H9 (cell line): Measurements from ENCODE around the gene GTPBP4. TPM values are rescaled to one million over a fixed set of nuclear protein-coding genes. Genes with fewer than 3 reads are reported as not detected.

Experiments
- DNase-seq: peaks from one replicate; pipeline ENCODE4 v3.0.0-alpha.2; 2017
- H2AFZ ChIP-seq: one replicate; pipeline ENCODE4 v1.6.1; 2013; ENCODE audit warnings: mild to moderate bottlenecking, low read length, control low read depth, moderate library complexity
- H2AK5ac ChIP-seq: 2 replicates; pipeline ENCODE4 v1.6.1; 2013; ENCODE audit warnings: low read length, control low read depth, mixed read lengths; ENCODE audit not compliant: insufficient read length
- H2BK120ac ChIP-seq: one replicate; pipeline ENCODE4 v1.6.1; 2013; ENCODE audit warnings: low read depth, mild to moderate bottlenecking, low read length, control low read depth, inconsistent platforms; ENCODE audit not compliant: poor library complexity, severe bottlenecking
- H2BK12ac ChIP-seq: 2 replicates; pipeline ENCODE4 v1.6.1; 2013; ENCODE audit warnings: low read length, control low read depth, mixed read lengths, low read depth; ENCODE audit not compliant: insufficient read length
- H2BK15ac ChIP-seq: 2 replicates; pipeline ENCODE4 v1.6.1; 2013; ENCODE audit warnings: low read depth, low read length, control low read depth
- H2BK20ac ChIP-seq: one replicate; pipeline ENCODE4 v1.6.1; 2013; ENCODE audit warnings: low read depth, mild to moderate bottlenecking, low read length, control low read depth, inconsistent platforms; ENCODE audit not compliant: poor library complexity, severe bottlenecking
- H2BK5ac ChIP-seq: 2 replicates; pipeline ENCODE4 v1.6.1; 2013; ENCODE audit warnings: low read length, control low read depth, mixed read lengths; ENCODE audit not compliant: insufficient read length
- H3K14ac ChIP-seq: 2 replicates; pipeline ENCODE4 v1.6.1; 2013; ENCODE audit warnings: low read length, control low read depth; ENCODE audit not compliant: insufficient read depth
- H3K18ac ChIP-seq: 2 replicates; pipeline ENCODE4 v1.6.1; 2013; ENCODE audit warnings: low read depth, mild to moderate bottlenecking, mixed read lengths, low read length, control low read depth; ENCODE audit not compliant: insufficient read length
- H3K23ac ChIP-seq: 2 replicates; pipeline ENCODE4 v1.6.1; 2013; ENCODE audit warnings: low read length, control low read depth, mixed read lengths, low read depth; ENCODE audit not compliant: insufficient read length
- H3K23me2 ChIP-seq: 2 replicates; pipeline ENCODE4 v1.6.1; 2013; ENCODE audit warnings: low read depth, mild to moderate bottlenecking, mixed read lengths, low read length, control low read depth; ENCODE audit not compliant: insufficient read length, poor library complexity, severe bottlenecking
- H3K27ac ChIP-seq: 2 replicates; pipeline ENCODE4 v1.5.1; 2013; ENCODE audit warnings: low read length, control low read depth, mixed read lengths, low read depth; ENCODE audit not compliant: insufficient read length
- H3K27me3 ChIP-seq: 2 replicates; pipeline ENCODE4 v1.6.1; 2013; ENCODE audit warnings: low read length, control low read depth, inconsistent platforms; ENCODE audit not compliant: insufficient read depth
- H3K4ac ChIP-seq: 2 replicates; pipeline ENCODE4 v1.6.1; 2013; ENCODE audit warnings: low read depth, mild to moderate bottlenecking, control low read depth, inconsistent platforms, low read length, moderate library complexity
- H3K4me1 ChIP-seq: 2 replicates; pipeline ENCODE4 v1.6.1; 2013; ENCODE audit warnings: low read length, control low read depth, inconsistent platforms; ENCODE audit not compliant: insufficient read depth
- H3K4me2 ChIP-seq: 2 replicates; pipeline ENCODE4 v1.6.1; 2013; ENCODE audit warnings: low read length, control low read depth, mixed read lengths; ENCODE audit not compliant: insufficient read length, insufficient read depth
- H3K56ac ChIP-seq: 2 replicates; pipeline ENCODE4 v1.6.1; 2013; ENCODE audit warnings: low read depth, mild to moderate bottlenecking, mixed read lengths, low read length, control low read depth; ENCODE audit not compliant: insufficient read length
- H3K79me1 ChIP-seq: 2 replicates; pipeline ENCODE4 v1.6.1; 2013; ENCODE audit warnings: low read depth, mild to moderate bottlenecking, moderate library complexity, low read length, control low read depth, inconsistent platforms; ENCODE audit not compliant: insufficient read depth, poor library complexity, severe bottlenecking
- H3K79me2 ChIP-seq: 2 replicates; pipeline ENCODE4 v1.6.1; 2013; ENCODE audit warnings: low read length, control low read depth, inconsistent platforms; ENCODE audit not compliant: insufficient read depth
- H3K9ac ChIP-seq: 2 replicates; pipeline ENCODE4 v1.6.1; 2013; ENCODE audit warnings: low read length, control low read depth, mixed read lengths; ENCODE audit not compliant: insufficient read length; ENCODE audit errors: extremely low read depth
- H3K9me3 ChIP-seq: one replicate; pipeline ENCODE4 v1.6.1; 2013; ENCODE audit warnings: low read depth, low read length, inconsistent platforms; ENCODE audit not compliant: control insufficient read depth
- H3T11ph ChIP-seq: one replicate; pipeline ENCODE4 v1.6.1; 2013; ENCODE audit warnings: mild to moderate bottlenecking, low read length, control low read depth, inconsistent platforms
- H4K20me1 ChIP-seq: one replicate; pipeline ENCODE4 v1.6.1; 2013; ENCODE audit not compliant: control insufficient read depth, insufficient read length, insufficient read depth
- H4K5ac ChIP-seq: 2 replicates; pipeline ENCODE4 v1.6.1; 2013; ENCODE audit warnings: low read depth, mild to moderate bottlenecking, mixed read lengths, low read length, control low read depth; ENCODE audit not compliant: insufficient read length
- H4K8ac ChIP-seq: replicated peaks from 2 replicates; pipeline ENCODE4 v1.6.1; 2013; ENCODE audit warnings: low read length, control low read depth, mixed read lengths, low read depth; ENCODE audit not compliant: insufficient read length
- H4K91ac ChIP-seq: 2 replicates; pipeline ENCODE4 v1.6.1; 2013; ENCODE audit warnings: low read depth, mild to moderate bottlenecking, moderate library complexity, mixed read lengths, low read length, control low read depth; ENCODE audit not compliant: insufficient read length
- H3K27ac Mint-ChIP-seq, 3 experiments: 2 replicates in 2 of 3; 3 replicates in 1 of 3; pipeline ENCODE4 v1.8.0; 2020 to 2021; ENCODE audit warnings: mixed read lengths in 3 of 3, mild to moderate bottlenecking in 1 of 3, moderate library complexity in 1 of 3
- H3K27me3 Mint-ChIP-seq: 2 replicates; pipeline ENCODE4 v1.8.0; 2021; ENCODE audit warnings: low read depth, mild to moderate bottlenecking, moderate library complexity, mixed read lengths
- H3K36me3 Mint-ChIP-seq, 3 experiments: 2 replicates in 2 of 3; 3 replicates in 1 of 3; pipeline ENCODE4 v1.8.0; 2020 to 2021; ENCODE audit warnings: low read depth in 3 of 3, mixed read lengths in 3 of 3; ENCODE audit not compliant: insufficient read depth in 1 of 3
- H3K4me1 Mint-ChIP-seq, 2 experiments: 2 replicates each; pipeline ENCODE4 v1.8.0; 2020; ENCODE audit warnings: mixed read lengths in 2 of 2
- H3K4me3 Mint-ChIP-seq, 2 experiments: 2 replicates in 1 of 2; 3 replicates in 1 of 2; pipeline ENCODE4 v1.8.0; 2020 to 2021; ENCODE audit warnings: mild to moderate bottlenecking in 2 of 2, mixed read lengths in 2 of 2, moderate library complexity in 1 of 2
- H3K9me3 Mint-ChIP-seq, 2 experiments: 2 replicates in 1 of 2; 3 replicates in 1 of 2; pipeline ENCODE4 v1.8.0; 2020; ENCODE audit warnings: mild to moderate bottlenecking in 2 of 2, mixed read lengths in 2 of 2, moderate library complexity in 1 of 2
- WGBS: extraction: QIAGEN DNeasy Blood & Tissue Kit; methylation state at CpG from one replicate; pipeline ENCODE4 v1.1.7; 2013; ENCODE audit warnings: missing lambda C conversion rate, low lambda C conversion rate, mixed read lengths; ENCODE audit not compliant: insufficient read length; ENCODE audit errors: extremely low coverage; 5-methylcytosine and 5-hydroxymethylcytosine counted together
- total RNA-seq: library from RNA; stranded (reverse); gene quantifications from 2 replicates; pipeline ENCODE4 v1.2.1, GENCODE V29; 2021
- TF ChIP-seq, protein P1 (sequence below): fragments of 200-600 bp; sonication (generic); conservative IDR thresholded peaks from 3 replicates; pipeline ENCODE4 v1.8.0; 2021; ENCODE audit warnings: antibody characterized with exemption, mild to moderate bottlenecking

The GTPBP4 gene
- total RNA-seq, 1 experiment from 2014 or later: 134 TPM

DNA sequence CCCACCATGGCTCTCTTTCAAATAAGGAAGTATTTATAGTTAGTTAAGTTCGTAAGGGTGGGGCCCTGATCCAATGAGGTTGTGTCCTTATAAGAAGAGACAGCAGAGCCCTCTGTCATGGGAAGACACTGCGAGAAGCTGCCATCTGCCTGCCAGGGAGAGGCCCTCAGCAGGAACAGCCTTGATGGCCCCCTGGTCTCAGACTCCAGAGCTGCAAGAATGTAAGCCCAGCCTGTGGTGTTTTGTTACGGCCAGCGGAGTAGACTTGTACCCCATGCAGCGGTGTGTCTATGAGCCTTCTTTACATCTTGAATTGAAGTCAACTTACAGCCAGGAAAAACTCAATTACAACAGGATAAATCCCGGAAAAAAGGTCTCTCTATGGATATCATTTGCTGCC lies 42.5 kb upstream of the GTPBP4 start:
- no peak overlapping the region for H3T11ph ChIP-seq
- H3K56ac ChIP-seq: no peak overlapping the region
- H4K8ac ChIP-seq: no peak overlapping the region
- H3K9me3 ChIP-seq: no peaks in the 10 kb centered on the region
- H4K20me1 ChIP-seq: no peaks in the 10 kb centered on the region
- H4K5ac ChIP-seq: no peak overlapping the region
- Mint-ChIP-seq H3K4me1 (peaks cover 10% of the 10 kb centered on the region in 2 experiments), H3K27me3 (peaks cover 18% of the 10 kb centered on the region), H3K36me3 (no peaks in the 10 kb centered on the region), H3K9me3 (no peaks in the 10 kb centered on the region), H3K27ac (peak overlapping the region in 1 of 3 experiments; percentile 25; a peak in 1 of 7 replicates), H3K4me3 (no peak overlapping the region)
- H4K91ac ChIP-seq: no peak overlapping the region
- H3K23me2 ChIP-seq: no peaks in the 10 kb centered on the region
- H3K27ac ChIP-seq: no peak overlapping the region
- H3K79me1 ChIP-seq: no peaks in the 10 kb centered on the region
- no peak overlapping the region for H2BK15ac ChIP-seq
- H2BK120ac ChIP-seq: no peak overlapping the region
- H2AK5ac ChIP-seq: no peak overlapping the region
- no peaks in the 10 kb centered on the region for H3K27me3 ChIP-seq
- H3K79me2 ChIP-seq: no peaks in the 10 kb centered on the region
- no peak overlapping the region for H3K23ac ChIP-seq
- H3K4me2 ChIP-seq: no peak overlapping the region
- no peak overlapping the region for H3K14ac ChIP-seq
- no peak overlapping the region for H2BK5ac ChIP-seq
- no peaks in the 10 kb centered on the region for H3K4me1 ChIP-seq
- no peak overlapping the region for H3K4ac ChIP-seq
- no peak overlapping the region for H3K9ac ChIP-seq
- H3K18ac ChIP-seq: no peak overlapping the region
- no CpG with 5 or more reads among the region's 6 CpGs for WGBS
- no peak overlapping the region for H2AFZ ChIP-seq
- DNase-seq: no peak
- no peak overlapping the region for H2BK12ac ChIP-seq
- H2BK20ac ChIP-seq: no peak overlapping the region
- TF ChIP-seq, protein P1, sequence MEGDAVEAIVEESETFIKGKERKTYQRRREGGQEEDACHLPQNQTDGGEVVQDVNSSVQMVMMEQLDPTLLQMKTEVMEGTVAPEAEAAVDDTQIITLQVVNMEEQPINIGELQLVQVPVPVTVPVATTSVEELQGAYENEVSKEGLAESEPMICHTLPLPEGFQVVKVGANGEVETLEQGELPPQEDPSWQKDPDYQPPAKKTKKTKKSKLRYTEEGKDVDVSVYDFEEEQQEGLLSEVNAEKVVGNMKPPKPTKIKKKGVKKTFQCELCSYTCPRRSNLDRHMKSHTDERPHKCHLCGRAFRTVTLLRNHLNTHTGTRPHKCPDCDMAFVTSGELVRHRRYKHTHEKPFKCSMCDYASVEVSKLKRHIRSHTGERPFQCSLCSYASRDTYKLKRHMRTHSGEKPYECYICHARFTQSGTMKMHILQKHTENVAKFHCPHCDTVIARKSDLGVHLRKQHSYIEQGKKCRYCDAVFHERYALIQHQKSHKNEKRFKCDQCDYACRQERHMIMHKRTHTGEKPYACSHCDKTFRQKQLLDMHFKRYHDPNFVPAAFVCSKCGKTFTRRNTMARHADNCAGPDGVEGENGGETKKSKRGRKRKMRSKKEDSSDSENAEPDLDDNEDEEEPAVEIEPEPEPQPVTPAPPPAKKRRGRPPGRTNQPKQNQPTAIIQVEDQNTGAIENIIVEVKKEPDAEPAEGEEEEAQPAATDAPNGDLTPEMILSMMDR: no peak
